DND-41 (cell line): ENCODE data around the gene RUNX2.

Experiments used
- EZH2 ChIP-seq: IDR thresholded peaks from 3 replicates; pipeline ENCODE4 v1.6.1; 2012; ENCODE audit warnings: borderline replicate concordance, low read depth, mild to moderate bottlenecking, moderate library complexity, low read length, inconsistent platforms; ENCODE audit not compliant: severe bottlenecking
- TF ChIP-seq, protein P1 (sequence below): IDR thresholded peaks from 2 replicates; pipeline ENCODE4 v1.5.1; 2012; ENCODE audit warnings: borderline replicate concordance, low read length, moderate library complexity, mild to moderate bottlenecking; ENCODE audit not compliant: poor library complexity, severe bottlenecking; ENCODE audit errors: extremely low read depth

DNA sequence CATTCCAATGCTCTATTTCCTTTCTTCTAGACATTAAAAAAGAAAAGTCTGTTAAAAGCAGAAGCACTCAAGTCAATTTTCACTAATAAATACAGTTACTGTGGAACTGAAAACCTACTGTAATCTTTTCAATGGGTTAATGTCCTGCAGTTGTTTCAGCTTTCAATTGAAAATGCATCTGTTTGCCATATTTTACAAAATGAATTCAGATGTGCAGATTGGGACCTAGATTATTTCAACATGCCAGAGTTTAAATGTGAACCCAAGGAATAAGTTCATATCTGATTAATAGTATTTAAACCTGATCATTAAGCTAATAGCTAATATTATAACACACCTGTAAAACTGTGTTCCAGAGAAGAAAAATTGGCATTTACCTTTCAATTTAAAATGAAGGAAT, 39.9 kb downstream of the RUNX2 start:
- TF ChIP-seq, protein P1, sequence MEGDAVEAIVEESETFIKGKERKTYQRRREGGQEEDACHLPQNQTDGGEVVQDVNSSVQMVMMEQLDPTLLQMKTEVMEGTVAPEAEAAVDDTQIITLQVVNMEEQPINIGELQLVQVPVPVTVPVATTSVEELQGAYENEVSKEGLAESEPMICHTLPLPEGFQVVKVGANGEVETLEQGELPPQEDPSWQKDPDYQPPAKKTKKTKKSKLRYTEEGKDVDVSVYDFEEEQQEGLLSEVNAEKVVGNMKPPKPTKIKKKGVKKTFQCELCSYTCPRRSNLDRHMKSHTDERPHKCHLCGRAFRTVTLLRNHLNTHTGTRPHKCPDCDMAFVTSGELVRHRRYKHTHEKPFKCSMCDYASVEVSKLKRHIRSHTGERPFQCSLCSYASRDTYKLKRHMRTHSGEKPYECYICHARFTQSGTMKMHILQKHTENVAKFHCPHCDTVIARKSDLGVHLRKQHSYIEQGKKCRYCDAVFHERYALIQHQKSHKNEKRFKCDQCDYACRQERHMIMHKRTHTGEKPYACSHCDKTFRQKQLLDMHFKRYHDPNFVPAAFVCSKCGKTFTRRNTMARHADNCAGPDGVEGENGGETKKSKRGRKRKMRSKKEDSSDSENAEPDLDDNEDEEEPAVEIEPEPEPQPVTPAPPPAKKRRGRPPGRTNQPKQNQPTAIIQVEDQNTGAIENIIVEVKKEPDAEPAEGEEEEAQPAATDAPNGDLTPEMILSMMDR, result no peak
- TF ChIP-seq EZH2, result no peak
